GM12801 (cell line): ENCODE data around the gene OR1C1.

Source experiments
- CTCF ChIP-seq: IDR thresholded peaks from one replicate; pipeline ENCODE4 v1.5.1; 2011; ENCODE audit warnings: control low read depth; ENCODE audit not compliant: insufficient read length; ENCODE audit errors: extremely low read depth

The OR1C1 gene

GRCh38 chr1:247741756-247742155, 18.6 kb downstream of the OR1C1 start:
- no peak for TF ChIP-seq CTCF

GRCh38 chr1:247740721-247741120, 19.6 kb downstream of the OR1C1 start:
- no peak for TF ChIP-seq CTCF

- no peak for TF ChIP-seq CTCF
Measured at GRCh38 chr1:247738315-247738714, 22.0 kb downstream of the OR1C1 start, which contains the start of gene OR14K1. TSS of gene OR14K1 (plus strand) at chr1:247738615. CDS start at chr1:247738615, 0 bp downstream.

GRCh38 chr1:247721222-247721621, 39.1 kb downstream of the OR1C1 start:
- no peak for TF ChIP-seq CTCF

GRCh38 chr1:247716546-247716945, 43.8 kb downstream of the OR1C1 start, which contains the start of gene OR6F1:
TSS of gene OR6F1 (minus strand) at chr1:247716646. CDS start at chr1:247712755, 3,891 bp downstream.
- TF ChIP-seq CTCF: no peak

- no peak for TF ChIP-seq CTCF
Measured at GRCh38 chr1:247713753-247714152, 46.6 kb downstream of the OR1C1 start.
